Activated gamma-delta T cell treated with Interleukin-2 at 50 U/mL for 16 hours (primary cell): ENCODE measurements around the gene AUTS2.
"Not testable (repeated sequence)": the region's sequence is repeated elsewhere in the genome, so short reads cannot be mapped to it uniquely, and the experiment has no call there.

Experiments
- DNase-seq: peaks from one replicate; pipeline ENCODE4 v3.0.0-alpha.2; 2020

AUTS2 gene

GRCh38 chr7:69768986-69769595 is 170.8 kb downstream of the AUTS2 start:
- no peak for DNase-seq

- DNase-seq: no peak
These were observed 171.6 kb downstream of the AUTS2 start for GRCh38 chr7:69769826-69770225.

GRCh38 chr7:69770613-69771012 is 172.3 kb downstream of the AUTS2 start:
- no peak for DNase-seq

GRCh38 chr7:69772718-69773436 is 174.6 kb downstream of the AUTS2 start:
- no peak for DNase-seq

GRCh38 chr7:69773535-69774225 is 175.4 kb downstream of the AUTS2 start:
- no peak for DNase-seq

GRCh38 chr7:69775231-69775771 is 177.0 kb downstream of the AUTS2 start:
- DNase-seq: no peak

- no peak for DNase-seq
These were observed 178.3 kb downstream of the AUTS2 start for GRCh38 chr7:69776611-69777010.

GRCh38 chr7:69778138-69778537 is 179.9 kb downstream of the AUTS2 start:
- DNase-seq: no peak

GRCh38 chr7:69780379-69780778 is 182.1 kb downstream of the AUTS2 start:
- no peak for DNase-seq

- no peak for DNase-seq
These were observed 183.2 kb downstream of the AUTS2 start for GRCh38 chr7:69781412-69781846.

- no peak for DNase-seq
These were observed 184.8 kb downstream of the AUTS2 start for GRCh38 chr7:69782917-69783684.

GRCh38 chr7:69786130-69786529 is 187.9 kb downstream of the AUTS2 start:
- not testable (repeated sequence) for DNase-seq

- DNase-seq: no peak
These were observed 188.6 kb downstream of the AUTS2 start for GRCh38 chr7:69786730-69787395.

- DNase-seq: no peak
These were observed 189.6 kb downstream of the AUTS2 start for GRCh38 chr7:69787736-69788431.

- DNase-seq: no peak
These were observed 191.3 kb downstream of the AUTS2 start for GRCh38 chr7:69789563-69789962.

- DNase-seq: no peak
These were observed 192.9 kb downstream of the AUTS2 start for GRCh38 chr7:69790977-69791724.

- no peak for DNase-seq
These were observed 193.5 kb downstream of the AUTS2 start for GRCh38 chr7:69791739-69792138.

GRCh38 chr7:69795932-69796331 is 197.7 kb downstream of the AUTS2 start:
- no peak for DNase-seq

- DNase-seq: no peak
These were observed 198.1 kb downstream of the AUTS2 start for GRCh38 chr7:69796416-69796815.

- DNase-seq: no peak
These were observed 200.9 kb downstream of the AUTS2 start for GRCh38 chr7:69799048-69799697.
